IPS-18c (cell line): Measurements from ENCODE around the gene XRCC3.

Experiments used
- H3K4me3 ChIP-seq: 2 replicates; pipeline ENCODE4 v1.7.0; 2013; ENCODE audit warnings: low read depth, mild to moderate bottlenecking, low read length, moderate library complexity; ENCODE audit not compliant: insufficient read depth
- H3K9me3 ChIP-seq: one replicate; pipeline ENCODE4 v1.6.1; 2013; ENCODE audit warnings: mild to moderate bottlenecking, low read length, moderate library complexity; ENCODE audit not compliant: control insufficient read depth, insufficient read depth

XRCC3 gene

GRCh38 chr14:103702497-103703432 lies 12.5 kb downstream of the XRCC3 start:
- no peak overlapping the region for H3K4me3 ChIP-seq
- no peaks in the 10 kb centered on the region for H3K9me3 ChIP-seq

- H3K4me3 ChIP-seq, result no peak overlapping the region
- H3K9me3 ChIP-seq, result no peaks in the 10 kb centered on the region
Observed at GRCh38 chr14:103702095-103702494, 13.2 kb downstream of the XRCC3 start.

GRCh38 chr14:103700753-103701490 lies 14.3 kb downstream of the XRCC3 start:
- Histone ChIP-seq H3K4me3 (no peak overlapping the region), H3K9me3 (no peaks in the 10 kb centered on the region)

- Histone ChIP-seq H3K4me3 (no peak overlapping the region), H3K9me3 (no peaks in the 10 kb centered on the region)
Observed at GRCh38 chr14:103699901-103700752, 15.1 kb downstream of the XRCC3 start.

GRCh38 chr14:103699261-103699661 lies 16.0 kb downstream of the XRCC3 start:
- no peaks in the 10 kb centered on the region for H3K9me3 ChIP-seq
- no peak overlapping the region for H3K4me3 ChIP-seq

- Histone ChIP-seq H3K9me3 (no peaks in the 10 kb centered on the region), H3K4me3 (no peak overlapping the region)
Observed at GRCh38 chr14:103698380-103699260, 16.6 kb downstream of the XRCC3 start.

GRCh38 chr14:103697603-103698379 lies 17.5 kb downstream of the XRCC3 start:
- Histone ChIP-seq H3K9me3 (no peaks in the 10 kb centered on the region), H3K4me3 (no peak overlapping the region)

GRCh38 chr14:103697206-103697602 lies 18.0 kb downstream of the XRCC3 start:
- no peaks in the 10 kb centered on the region for H3K9me3 ChIP-seq
- H3K4me3 ChIP-seq, result no peak overlapping the region

- no peaks in the 10 kb centered on the region for H3K9me3 ChIP-seq
- H3K4me3 ChIP-seq, result no peak overlapping the region
Observed at GRCh38 chr14:103696466-103697071, 18.7 kb downstream of the XRCC3 start.

GRCh38 chr14:103696070-103696402 lies 19.2 kb downstream of the XRCC3 start:
- Histone ChIP-seq H3K9me3 (no peaks in the 10 kb centered on the region), H3K4me3 (no peak overlapping the region)

- Histone ChIP-seq H3K9me3 (no peaks in the 10 kb centered on the region), H3K4me3 (no peak overlapping the region)
Observed at GRCh38 chr14:103695296-103696069, 19.8 kb downstream of the XRCC3 start.

GRCh38 chr14:103694572-103695026 lies 20.7 kb downstream of the XRCC3 start:
- H3K4me3 ChIP-seq, result no peak overlapping the region
- H3K9me3 ChIP-seq, result no peaks in the 10 kb centered on the region

GRCh38 chr14:103693515-103693914 lies 21.7 kb downstream of the XRCC3 start:
- Histone ChIP-seq H3K4me3 (no peak overlapping the region), H3K9me3 (no peaks in the 10 kb centered on the region)

GRCh38 chr14:103692871-103693270 lies 22.4 kb downstream of the XRCC3 start:
- H3K4me3 ChIP-seq, result no peak overlapping the region
- no peaks in the 10 kb centered on the region for H3K9me3 ChIP-seq

- Histone ChIP-seq H3K9me3 (no peaks in the 10 kb centered on the region), H3K4me3 (no peak overlapping the region)
Observed at GRCh38 chr14:103692159-103692558, 23.1 kb downstream of the XRCC3 start.
